Peyer's patch (tissue), 4 donors: ENCODE results near the gene ASCC3. TPM values are rescaled to one million over a fixed set of nuclear protein-coding genes. Genes with fewer than 3 reads are reported as not detected.

Experiments used
- DNase-seq, 3 donors: peaks; one replicate each; pipeline ENCODE4 v3.0.0-alpha.2; 2017 to 2019
- H3K27ac ChIP-seq, 4 donors: fragments of 200-600 bp; sonication (generic); one replicate each; pipeline ENCODE4 v1.5.1; 2016 to 2019
- H3K27me3 ChIP-seq, 2 donors: fragments of 200-600 bp; sonication (generic); one replicate each; pipeline ENCODE4 v1.5.1; 2019
- H3K36me3 ChIP-seq, 3 donors: fragments of 200-600 bp; sonication (generic); one replicate each; pipeline ENCODE4 v1.5.1; 2016 to 2019
- H3K4me1 ChIP-seq, 4 donors: fragments of 200-600 bp; sonication (generic); one replicate each; pipeline ENCODE4 v1.5.1; 2016 to 2019
- H3K4me3 ChIP-seq, 4 donors: fragments of 200-600 bp; sonication (generic); 1 replicate in 3 of 4; 2 replicates in 1 of 4; pipeline ENCODE4 v1.5.1; 2016 to 2019; ENCODE audit warnings: mild to moderate bottlenecking in 1 of 4
- H3K9me3 ChIP-seq, 4 donors: fragments of 200-600 bp; sonication (generic); one replicate each; pipeline ENCODE4 v1.5.1; 2016 to 2019; ENCODE audit warnings: mild to moderate bottlenecking in 1 of 4
- POLR2A ChIP-seq, 2 donors: fragments of 450-650 bp; IDR thresholded peaks; one replicate each; pipeline ENCODE4 v1.5.1; 2017; ENCODE audit warnings: antibody characterized with exemption in 2 of 2, mild to moderate bottlenecking in 2 of 2, moderate library complexity in 2 of 2
- total RNA-seq, 4 donors: library from RNA; depleted of rRNA; stranded (reverse); fragments of >200 nt; gene quantifications; one replicate each; pipeline ENCODE4 v1.1.0, GENCODE V29; 2016
- TF ChIP-seq, protein P1 (sequence below), 6 experiments: fragments of 450-650 bp in 4 of 6; fragments of 200-600 bp in 2 of 6; sonication (generic) in 1 of 6; IDR thresholded peaks; one replicate each; pipeline ENCODE4 v1.5.1; 2017 to 2019; ENCODE audit warnings: antibody characterized with exemption in 6 of 6, mild to moderate bottlenecking in 3 of 6, moderate library complexity in 1 of 6

Gene ASCC3
- total RNA-seq, 4 donors from 2014 or later: 21.1 to 69.3 (median 40.6) TPM

DNA sequence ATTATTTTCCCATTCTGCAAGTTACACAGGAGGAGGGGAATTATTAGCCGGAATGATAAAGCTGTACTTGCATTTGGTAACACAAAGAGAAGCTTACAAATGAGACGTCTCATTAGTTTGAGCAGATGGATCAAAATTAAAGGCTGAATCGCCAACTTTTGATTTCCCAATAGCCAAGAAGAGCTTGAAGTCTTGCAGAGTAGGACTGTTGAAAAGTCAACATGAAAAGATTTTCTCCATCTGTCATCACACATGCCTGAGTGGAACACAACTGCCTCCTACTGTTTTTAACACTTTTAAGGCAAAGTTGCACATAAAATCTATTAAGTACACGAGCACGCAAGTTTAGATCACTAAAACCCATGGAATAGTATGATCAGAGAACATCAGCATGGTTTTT is 176.2 kb downstream of the ASCC3 start:
- Histone ChIP-seq H3K27ac (no peak overlapping the region), H3K27me3 (no peaks in the 10 kb centered on the region), H3K4me1 (no peaks in the 10 kb centered on the region), H3K9me3 (no peaks in the 10 kb centered on the region), H3K36me3 (no peaks in the 10 kb centered on the region), H3K4me3 (no peak overlapping the region)
- DNase-seq: no peak
- no peak for TF ChIP-seq POLR2A (IDR thresholded peaks at IDR 0.05)
- TF ChIP-seq, protein P1, sequence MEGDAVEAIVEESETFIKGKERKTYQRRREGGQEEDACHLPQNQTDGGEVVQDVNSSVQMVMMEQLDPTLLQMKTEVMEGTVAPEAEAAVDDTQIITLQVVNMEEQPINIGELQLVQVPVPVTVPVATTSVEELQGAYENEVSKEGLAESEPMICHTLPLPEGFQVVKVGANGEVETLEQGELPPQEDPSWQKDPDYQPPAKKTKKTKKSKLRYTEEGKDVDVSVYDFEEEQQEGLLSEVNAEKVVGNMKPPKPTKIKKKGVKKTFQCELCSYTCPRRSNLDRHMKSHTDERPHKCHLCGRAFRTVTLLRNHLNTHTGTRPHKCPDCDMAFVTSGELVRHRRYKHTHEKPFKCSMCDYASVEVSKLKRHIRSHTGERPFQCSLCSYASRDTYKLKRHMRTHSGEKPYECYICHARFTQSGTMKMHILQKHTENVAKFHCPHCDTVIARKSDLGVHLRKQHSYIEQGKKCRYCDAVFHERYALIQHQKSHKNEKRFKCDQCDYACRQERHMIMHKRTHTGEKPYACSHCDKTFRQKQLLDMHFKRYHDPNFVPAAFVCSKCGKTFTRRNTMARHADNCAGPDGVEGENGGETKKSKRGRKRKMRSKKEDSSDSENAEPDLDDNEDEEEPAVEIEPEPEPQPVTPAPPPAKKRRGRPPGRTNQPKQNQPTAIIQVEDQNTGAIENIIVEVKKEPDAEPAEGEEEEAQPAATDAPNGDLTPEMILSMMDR (IDR thresholded peaks at IDR 0.05): no peak

DNA sequence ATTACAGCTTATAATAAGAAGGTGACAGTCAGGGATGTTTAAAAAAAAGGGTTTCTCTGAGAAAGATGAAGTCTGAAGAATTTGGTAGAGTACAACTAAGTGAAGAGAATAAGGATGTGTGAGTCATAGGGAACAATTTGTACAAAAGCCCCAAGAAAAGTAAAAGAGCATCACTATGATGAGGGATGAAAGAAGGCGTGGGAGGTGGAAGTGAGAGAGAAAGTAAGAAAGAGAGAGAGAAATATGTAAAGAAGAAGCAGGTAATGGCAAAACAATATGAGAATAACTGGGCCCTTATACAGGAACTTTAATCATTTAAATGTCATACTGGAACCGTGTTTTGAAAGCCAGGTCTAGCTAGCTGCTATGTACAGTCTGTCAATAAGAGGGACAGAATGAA is 179.4 kb downstream of the ASCC3 start:
- Histone ChIP-seq H3K4me1 (no peaks in the 10 kb centered on the region), H3K9me3 (no peaks in the 10 kb centered on the region), H3K27ac (no peak overlapping the region), H3K27me3 (no peaks in the 10 kb centered on the region), H3K36me3 (no peaks in the 10 kb centered on the region), H3K4me3 (no peak overlapping the region)
- TF ChIP-seq POLR2A (IDR thresholded peaks at IDR 0.05): no peak
- TF ChIP-seq, protein P1 (IDR thresholded peaks at IDR 0.05): no peak
- DNase-seq: no peak

DNA sequence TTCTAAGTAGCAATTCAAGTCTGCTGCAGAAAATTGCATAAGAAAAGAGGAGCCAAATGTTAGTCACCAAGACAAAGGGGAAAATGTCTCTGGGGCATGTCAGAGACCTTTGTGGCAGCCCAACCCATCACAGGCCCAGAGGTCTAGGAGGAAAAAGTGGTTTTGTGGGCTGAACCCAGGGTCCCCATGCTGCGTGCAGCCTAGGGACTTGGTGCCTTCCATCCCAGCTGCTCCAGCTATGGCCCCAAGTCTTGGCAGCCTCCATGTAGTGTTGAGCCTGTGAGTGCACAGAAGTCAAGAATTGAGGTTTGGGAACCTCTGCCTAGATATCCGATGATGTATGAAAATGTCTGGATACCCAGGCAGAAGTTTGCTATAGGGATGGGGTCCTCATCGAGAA is 181.1 kb downstream of the ASCC3 start:
- no peak for DNase-seq
- H3K27ac ChIP-seq: no peak overlapping the region
- H3K9me3 ChIP-seq: no peaks in the 10 kb centered on the region
- H3K4me1 ChIP-seq: no peaks in the 10 kb centered on the region
- H3K4me3 ChIP-seq: no peak overlapping the region
- H3K36me3 ChIP-seq: no peaks in the 10 kb centered on the region
- no peak for TF ChIP-seq POLR2A (IDR thresholded peaks at IDR 0.05)
- TF ChIP-seq, protein P1 (IDR thresholded peaks at IDR 0.05): no peak
- H3K27me3 ChIP-seq: no peaks in the 10 kb centered on the region

DNA sequence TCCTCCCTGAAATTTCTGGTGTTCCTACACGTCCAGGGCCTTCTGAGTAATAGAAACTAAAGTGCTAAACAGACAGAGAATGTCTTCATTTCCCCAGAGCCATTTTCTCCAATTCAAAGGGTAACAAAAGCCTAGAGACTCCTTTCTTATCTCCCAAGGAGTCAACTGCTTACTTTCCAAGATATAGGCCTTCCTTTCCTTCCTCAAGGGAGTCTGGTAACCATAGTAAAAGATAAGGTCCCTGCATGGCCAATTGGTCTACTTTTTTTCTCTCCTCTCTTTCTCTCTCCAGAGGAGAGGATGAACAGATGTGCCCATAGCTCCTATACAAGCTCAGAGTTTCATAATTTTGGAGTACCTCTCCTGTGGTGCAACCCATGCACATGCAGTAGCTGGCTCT is 185.7 kb downstream of the ASCC3 start:
- no peak overlapping the region for H3K4me3 ChIP-seq
- H3K27me3 ChIP-seq: no peaks in the 10 kb centered on the region
- TF ChIP-seq, protein P1 (IDR thresholded peaks at IDR 0.05): no peak
- no peak for TF ChIP-seq POLR2A (IDR thresholded peaks at IDR 0.05)
- no peak overlapping the region for H3K27ac ChIP-seq
- no peaks in the 10 kb centered on the region for H3K36me3 ChIP-seq
- no peaks in the 10 kb centered on the region for H3K9me3 ChIP-seq
- no peak for DNase-seq
- no peaks in the 10 kb centered on the region for H3K4me1 ChIP-seq

DNA sequence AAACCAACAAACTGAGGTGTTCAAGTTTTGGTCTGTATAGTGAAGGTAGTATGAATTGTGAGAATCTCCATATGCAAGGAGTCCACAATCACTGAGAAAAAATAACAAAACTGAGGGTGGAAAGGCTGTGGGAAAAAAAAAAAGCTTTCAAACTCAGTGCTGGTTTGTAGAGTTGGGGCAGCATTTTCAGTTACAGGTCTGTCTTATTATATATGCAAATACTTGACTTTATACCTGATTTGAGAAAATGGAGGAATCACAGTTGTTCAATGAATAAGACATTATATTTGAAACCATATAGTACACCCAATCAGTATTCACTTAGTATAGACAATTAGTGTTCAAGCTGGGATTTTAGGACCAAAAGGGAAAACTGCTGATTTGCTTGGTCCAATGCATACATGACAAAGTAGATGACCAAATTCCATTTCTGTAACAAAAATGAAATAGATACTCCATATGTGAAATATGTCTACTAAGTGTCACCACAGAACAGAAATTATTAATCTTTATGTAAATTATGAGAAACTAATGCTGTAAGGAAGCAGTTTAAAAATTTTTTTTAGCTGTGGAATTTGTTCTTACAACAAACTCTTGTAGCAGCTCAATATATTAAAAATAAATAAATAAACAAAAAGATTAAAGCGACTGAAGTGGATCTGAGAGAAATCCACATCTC is 187.7 kb downstream of the ASCC3 start:
- no peak for DNase-seq
- Histone ChIP-seq H3K4me3 (no peak overlapping the region), H3K27ac (no peak overlapping the region), H3K27me3 (no peaks in the 10 kb centered on the region), H3K9me3 (no peaks in the 10 kb centered on the region), H3K36me3 (no peaks in the 10 kb centered on the region), H3K4me1 (no peaks in the 10 kb centered on the region)
- TF ChIP-seq POLR2A (IDR thresholded peaks at IDR 0.05): no peak
- TF ChIP-seq, protein P1 (IDR thresholded peaks at IDR 0.05): no peak

DNA sequence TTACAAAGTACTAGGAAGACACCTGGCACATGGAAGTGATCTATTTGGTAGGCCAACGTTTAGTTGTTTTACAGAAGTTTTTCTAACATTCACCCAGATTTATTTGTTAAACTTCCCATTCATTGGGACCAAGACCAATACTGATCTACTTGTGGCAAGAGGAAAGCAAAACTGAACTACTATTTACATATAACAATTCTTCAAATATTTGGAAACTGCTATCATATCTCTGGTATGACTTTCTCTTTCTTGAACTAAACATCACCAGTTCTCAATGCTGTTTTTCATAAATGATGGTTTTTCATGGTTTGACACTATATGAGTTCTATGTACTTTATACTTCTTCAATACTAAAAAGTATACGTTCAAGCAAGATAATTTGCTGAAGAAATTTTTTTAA is 189.2 kb downstream of the ASCC3 start:
- DNase-seq: no peak
- Histone ChIP-seq H3K36me3 (no peaks in the 10 kb centered on the region), H3K4me1 (no peaks in the 10 kb centered on the region), H3K9me3 (no peaks in the 10 kb centered on the region), H3K4me3 (no peak overlapping the region), H3K27ac (no peak overlapping the region), H3K27me3 (no peaks in the 10 kb centered on the region)
- TF ChIP-seq POLR2A (IDR thresholded peaks at IDR 0.05): no peak
